HG03159 (cell line): ENCODE measurements around the gene GLT6D1.
"Not testable (repeated sequence)": the region's sequence is repeated elsewhere in the genome, so short reads cannot be mapped to it uniquely, and the experiment has no call there.

Experiments
- ATAC-seq: cut with Tn5 transposase; IDR thresholded peaks from one replicate; pipeline ENCODE4 v1.9.1; 2021; ENCODE audit warnings: mild to moderate bottlenecking, moderate library complexity; ENCODE audit not compliant: unreplicated experiment

Gene GLT6D1

GRCh38 chr9:135665795-135666189 lies 26.5 kb upstream of the GLT6D1 start:
- no peak for ATAC-seq

- no peak for ATAC-seq
Measured at GRCh38 chr9:135664801-135665794, 25.8 kb upstream of the GLT6D1 start.

- no peak for ATAC-seq
Measured at GRCh38 chr9:135664266-135664665, 24.9 kb upstream of the GLT6D1 start.

GRCh38 chr9:135663857-135664256 lies 24.5 kb upstream of the GLT6D1 start:
- no peak for ATAC-seq

- no peak for ATAC-seq
Measured at GRCh38 chr9:135663451-135663770, 24.1 kb upstream of the GLT6D1 start.

- no peak for ATAC-seq
Measured at GRCh38 chr9:135662758-135663450, 23.6 kb upstream of the GLT6D1 start, which contains the start of gene LCN9. Gene LCN9 (plus strand): TSS chr9:135663309. CDS start chr9:135663322, 13 bp downstream.

GRCh38 chr9:135661816-135662560 lies 22.6 kb upstream of the GLT6D1 start:
- no peak for ATAC-seq

- ATAC-seq = no peak
Measured at GRCh38 chr9:135660407-135660806, 21.1 kb upstream of the GLT6D1 start.

- ATAC-seq = no peak
Measured at GRCh38 chr9:135659252-135659651, 19.9 kb upstream of the GLT6D1 start.

- ATAC-seq = no peak
Measured at GRCh38 chr9:135657416-135657815, 18.1 kb upstream of the GLT6D1 start.

- no peak for ATAC-seq
Measured at GRCh38 chr9:135655317-135655716, 16.0 kb upstream of the GLT6D1 start.

- no peak for ATAC-seq
Measured at GRCh38 chr9:135650408-135650807, 11.1 kb upstream of the GLT6D1 start.

- ATAC-seq = no peak
Measured at GRCh38 chr9:135649508-135649907, 10.2 kb upstream of the GLT6D1 start.

- ATAC-seq = no peak
Measured at GRCh38 chr9:135648494-135649410, 9.4 kb upstream of the GLT6D1 start.

GRCh38 chr9:135647884-135648283 lies 8.5 kb upstream of the GLT6D1 start:
- ATAC-seq = no peak

GRCh38 chr9:135644631-135645218 lies 5.4 kb upstream of the GLT6D1 start:
- no peak for ATAC-seq

- ATAC-seq = no peak
Measured at GRCh38 chr9:135641745-135642144, 2.4 kb upstream of the GLT6D1 start.

GRCh38 chr9:135641047-135641446 lies 1.7 kb upstream of the GLT6D1 start:
- ATAC-seq = no peak

GRCh38 chr9:135636930-135637530 lies 2.3 kb downstream of the GLT6D1 start:
- not testable (repeated sequence) for ATAC-seq
